ENCODE results near the gene SLC29A3. TPM values are rescaled to one million over a fixed set of nuclear protein-coding genes. Genes with fewer than 3 reads are reported as not detected.

SLC29A3 gene
- total RNA-seq, 1 experiment from 2014 or later: 7.6 TPM

DNA sequence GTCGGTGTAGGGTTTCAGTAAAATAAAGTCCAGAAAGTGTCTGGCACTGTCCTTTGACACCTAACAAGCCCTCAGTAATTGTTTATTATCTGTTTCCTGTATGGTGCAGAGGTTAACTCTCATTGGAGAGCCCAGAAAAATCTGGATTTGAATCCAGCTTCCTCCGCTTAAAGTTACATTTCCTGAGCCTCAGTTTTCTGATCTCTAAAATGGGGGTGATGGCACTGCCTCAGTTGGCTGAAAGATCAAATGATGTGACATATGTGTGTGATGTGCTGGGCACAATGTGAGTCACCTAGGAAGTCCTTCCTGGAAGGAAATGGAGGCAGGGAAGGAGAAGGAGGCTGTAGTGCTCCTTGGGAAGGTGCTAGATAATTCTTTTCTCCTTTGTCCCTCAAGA is 63.0 kb downstream of the SLC29A3 start:
- H3K27ac ChIP-seq (ENCODE audit: low read length): no peak overlapping the region
- DNase-seq (ENCODE audit: low read depth, low spot score): no peak
- TF ChIP-seq, protein P1, sequence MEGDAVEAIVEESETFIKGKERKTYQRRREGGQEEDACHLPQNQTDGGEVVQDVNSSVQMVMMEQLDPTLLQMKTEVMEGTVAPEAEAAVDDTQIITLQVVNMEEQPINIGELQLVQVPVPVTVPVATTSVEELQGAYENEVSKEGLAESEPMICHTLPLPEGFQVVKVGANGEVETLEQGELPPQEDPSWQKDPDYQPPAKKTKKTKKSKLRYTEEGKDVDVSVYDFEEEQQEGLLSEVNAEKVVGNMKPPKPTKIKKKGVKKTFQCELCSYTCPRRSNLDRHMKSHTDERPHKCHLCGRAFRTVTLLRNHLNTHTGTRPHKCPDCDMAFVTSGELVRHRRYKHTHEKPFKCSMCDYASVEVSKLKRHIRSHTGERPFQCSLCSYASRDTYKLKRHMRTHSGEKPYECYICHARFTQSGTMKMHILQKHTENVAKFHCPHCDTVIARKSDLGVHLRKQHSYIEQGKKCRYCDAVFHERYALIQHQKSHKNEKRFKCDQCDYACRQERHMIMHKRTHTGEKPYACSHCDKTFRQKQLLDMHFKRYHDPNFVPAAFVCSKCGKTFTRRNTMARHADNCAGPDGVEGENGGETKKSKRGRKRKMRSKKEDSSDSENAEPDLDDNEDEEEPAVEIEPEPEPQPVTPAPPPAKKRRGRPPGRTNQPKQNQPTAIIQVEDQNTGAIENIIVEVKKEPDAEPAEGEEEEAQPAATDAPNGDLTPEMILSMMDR (IDR thresholded peaks at IDR 0.05): no peak
- TF ChIP-seq POLR2AphosphoS5 (IDR thresholded peaks at IDR 0.05; ENCODE audit: low read depth, low read length) (no peak), TCF7L2 (IDR thresholded peaks at IDR 0.05; ENCODE audit: low read depth, low read length) (no peak), SIN3A (IDR thresholded peaks at IDR 0.05; ENCODE audit: borderline replicate concordance, insufficient read depth, low read depth, low read length) (no peak)
- TF ChIP-seq, protein P2, sequence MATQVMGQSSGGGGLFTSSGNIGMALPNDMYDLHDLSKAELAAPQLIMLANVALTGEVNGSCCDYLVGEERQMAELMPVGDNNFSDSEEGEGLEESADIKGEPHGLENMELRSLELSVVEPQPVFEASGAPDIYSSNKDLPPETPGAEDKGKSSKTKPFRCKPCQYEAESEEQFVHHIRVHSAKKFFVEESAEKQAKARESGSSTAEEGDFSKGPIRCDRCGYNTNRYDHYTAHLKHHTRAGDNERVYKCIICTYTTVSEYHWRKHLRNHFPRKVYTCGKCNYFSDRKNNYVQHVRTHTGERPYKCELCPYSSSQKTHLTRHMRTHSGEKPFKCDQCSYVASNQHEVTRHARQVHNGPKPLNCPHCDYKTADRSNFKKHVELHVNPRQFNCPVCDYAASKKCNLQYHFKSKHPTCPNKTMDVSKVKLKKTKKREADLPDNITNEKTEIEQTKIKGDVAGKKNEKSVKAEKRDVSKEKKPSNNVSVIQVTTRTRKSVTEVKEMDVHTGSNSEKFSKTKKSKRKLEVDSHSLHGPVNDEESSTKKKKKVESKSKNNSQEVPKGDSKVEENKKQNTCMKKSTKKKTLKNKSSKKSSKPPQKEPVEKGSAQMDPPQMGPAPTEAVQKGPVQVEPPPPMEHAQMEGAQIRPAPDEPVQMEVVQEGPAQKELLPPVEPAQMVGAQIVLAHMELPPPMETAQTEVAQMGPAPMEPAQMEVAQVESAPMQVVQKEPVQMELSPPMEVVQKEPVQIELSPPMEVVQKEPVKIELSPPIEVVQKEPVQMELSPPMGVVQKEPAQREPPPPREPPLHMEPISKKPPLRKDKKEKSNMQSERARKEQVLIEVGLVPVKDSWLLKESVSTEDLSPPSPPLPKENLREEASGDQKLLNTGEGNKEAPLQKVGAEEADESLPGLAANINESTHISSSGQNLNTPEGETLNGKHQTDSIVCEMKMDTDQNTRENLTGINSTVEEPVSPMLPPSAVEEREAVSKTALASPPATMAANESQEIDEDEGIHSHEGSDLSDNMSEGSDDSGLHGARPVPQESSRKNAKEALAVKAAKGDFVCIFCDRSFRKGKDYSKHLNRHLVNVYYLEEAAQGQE (IDR thresholded peaks at IDR 0.05; ENCODE audit: insufficient read depth in 1 of 2, low read depth in 2 of 2, low read length in 1 of 2): no peak
- peaks cover 3% of the 10 kb centered on the region; the same call in 1 of the 2 replicates for H3K4me1 ChIP-seq (ENCODE audit: control insufficient read depth, insufficient read depth, low read length)
- BruUV-seq (replicated peaks): no TSS peak
- ChIA-PET POLR2A (no interaction called here), CTCF (interaction anchor here (1.0 kb wide), 1 partner anchor 315 kb away, joined by 3 read pairs; no protein-coding TSS in a partner anchor)
- H3K27me3 ChIP-seq (ENCODE audit: control insufficient read depth, insufficient read depth, low read length): no peaks in the 10 kb centered on the region
- H3K36me3 ChIP-seq (ENCODE audit: control insufficient read depth, insufficient read depth, low read length): no peaks in the 10 kb centered on the region
- H3K4me3 ChIP-seq (ENCODE audit: low read depth in 2 of 2, low read length in 2 of 2): no peak overlapping the region
- H3K9me3 ChIP-seq (ENCODE audit: control insufficient read depth, insufficient read depth, low read depth, low read length): no peaks in the 10 kb centered on the region
- no peak for ATAC-seq
- in situ Hi-C loops (cut with HindIII; ENCODE audit: low pct_unique_long_range_greater_than_20kb, low sequenced_read_pairs) (no loop called here), intact Hi-C loops (cut with micrococcal nuclease; ENCODE audit: unreplicated experiment) (loop anchor here (5.0 kb wide), 2 partner anchors 65 to 435 kb away; partner anchors contain the start of gene SLC29A3)

DNA sequence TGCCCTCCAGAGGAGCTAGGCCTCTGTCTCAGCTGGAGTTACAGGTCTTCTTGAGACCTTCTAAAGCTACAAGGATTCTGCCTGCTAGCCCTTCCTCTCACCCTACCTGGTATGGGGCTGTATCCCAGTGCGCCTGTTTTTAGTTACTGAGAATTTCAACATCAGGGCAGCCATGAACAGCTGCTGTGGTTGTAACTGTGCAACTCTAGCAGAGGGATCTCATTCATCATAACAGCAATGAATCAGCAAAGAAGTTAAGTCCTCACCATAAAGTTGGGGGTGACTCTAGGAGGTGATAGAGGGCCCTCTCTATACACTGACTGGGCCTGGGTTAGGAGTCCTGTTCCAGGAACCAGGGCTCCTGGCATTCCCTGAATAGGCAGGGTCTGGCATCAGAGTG is 63.7 kb downstream of the SLC29A3 start:
- Histone ChIP-seq H3K9me3 (ENCODE audit: control insufficient read depth, insufficient read depth, low read depth, low read length) (no peaks in the 10 kb centered on the region), H3K27ac (ENCODE audit: low read length) (no peak overlapping the region), H3K4me1 (ENCODE audit: control insufficient read depth, insufficient read depth, low read length) (no peaks in the 10 kb centered on the region; the same call in 1 of the 2 replicates), H3K36me3 (ENCODE audit: control insufficient read depth, insufficient read depth, low read length) (no peaks in the 10 kb centered on the region), H3K27me3 (ENCODE audit: control insufficient read depth, insufficient read depth, low read length) (no peaks in the 10 kb centered on the region), H3K4me3 (ENCODE audit: low read depth in 2 of 2, low read length in 2 of 2) (no peak overlapping the region)
- DNase-seq (ENCODE audit: low read depth, low spot score) (no peak), ATAC-seq (no peak)
- TF ChIP-seq, protein P1 (IDR thresholded peaks at IDR 0.05): no peak
- TF ChIP-seq POLR2AphosphoS5 (IDR thresholded peaks at IDR 0.05; ENCODE audit: low read depth, low read length) (no peak), SIN3A (IDR thresholded peaks at IDR 0.05; ENCODE audit: borderline replicate concordance, insufficient read depth, low read depth, low read length) (no peak), TCF7L2 (IDR thresholded peaks at IDR 0.05; ENCODE audit: low read depth, low read length) (no peak)
- TF ChIP-seq, protein P2 (IDR thresholded peaks at IDR 0.05; ENCODE audit: insufficient read depth in 1 of 2, low read depth in 2 of 2, low read length in 1 of 2): no peak
- BruUV-seq (replicated peaks): no TSS peak
- POLR2A ChIA-PET: no interaction called here
- CTCF ChIA-PET: no interaction called here
- in situ Hi-C loops (cut with HindIII; ENCODE audit: low pct_unique_long_range_greater_than_20kb, low sequenced_read_pairs): no loop called here
- intact Hi-C loops (cut with micrococcal nuclease; ENCODE audit: unreplicated experiment): loop anchor here (5.0 kb wide), 2 partner anchors 65 to 435 kb away; partner anchors contain the start of gene SLC29A3

Measured in Panc1 (cell line).